ENCODE data around the gene POLN.
"Not testable (repeated sequence)": the region's sequence is repeated elsewhere in the genome, so short reads cannot be mapped to it uniquely, and the experiment has no call there.

The POLN gene

DNA sequence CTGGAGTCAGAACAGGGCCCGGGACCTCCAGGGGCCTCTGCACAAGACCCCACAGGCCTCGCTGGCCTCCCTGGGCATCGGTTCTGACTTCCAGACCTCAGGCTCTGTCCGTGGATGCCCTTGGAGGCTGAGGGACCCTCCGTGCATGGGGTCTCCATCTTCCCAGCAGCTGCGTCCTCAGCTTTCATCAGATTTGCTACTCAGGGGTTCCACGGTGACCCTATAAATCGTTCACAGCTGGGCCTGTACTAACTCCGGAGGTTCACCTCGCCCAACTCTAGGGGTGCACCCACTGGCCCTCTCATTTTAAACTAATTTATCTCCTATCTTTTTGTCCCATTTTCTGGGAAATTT lies 33.1 kb upstream of the POLN start:
- DNase-seq: not testable (repeated sequence)

DNA sequence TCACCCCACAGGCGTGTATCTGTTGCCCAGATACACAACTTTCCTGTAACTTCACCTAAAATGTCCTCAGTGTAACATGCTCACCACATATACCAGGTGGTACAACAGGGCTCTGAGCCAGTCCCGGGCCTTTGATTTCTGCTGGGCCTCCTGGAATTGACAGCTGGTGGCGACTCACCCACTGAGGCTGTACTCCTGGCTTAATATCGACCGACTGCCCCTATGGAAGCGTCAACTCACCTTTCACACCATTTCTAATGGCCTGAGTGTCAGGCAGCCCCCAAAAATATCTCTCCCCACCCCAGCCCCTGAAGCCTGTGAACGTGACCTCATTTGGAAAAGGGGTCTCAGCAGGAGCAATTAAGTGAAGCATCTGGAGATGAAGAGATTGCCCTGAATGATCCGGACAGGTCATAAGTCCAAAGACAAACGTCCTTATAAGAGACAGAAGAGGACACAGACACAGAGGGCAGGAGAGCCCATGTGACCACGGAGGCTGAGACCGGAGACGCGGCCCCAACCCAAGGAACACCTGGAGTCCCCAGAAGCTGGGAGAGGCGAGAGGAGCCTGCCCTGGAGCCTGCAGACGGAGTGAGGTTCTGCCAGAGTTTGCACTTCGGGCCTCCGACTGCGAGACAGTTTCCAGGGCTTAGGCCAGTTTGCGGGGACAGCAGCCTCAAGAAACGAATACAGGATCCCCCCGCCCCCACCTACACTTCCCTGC lies 32.6 kb upstream of the POLN start:
- DNase-seq: no peak

DNA sequence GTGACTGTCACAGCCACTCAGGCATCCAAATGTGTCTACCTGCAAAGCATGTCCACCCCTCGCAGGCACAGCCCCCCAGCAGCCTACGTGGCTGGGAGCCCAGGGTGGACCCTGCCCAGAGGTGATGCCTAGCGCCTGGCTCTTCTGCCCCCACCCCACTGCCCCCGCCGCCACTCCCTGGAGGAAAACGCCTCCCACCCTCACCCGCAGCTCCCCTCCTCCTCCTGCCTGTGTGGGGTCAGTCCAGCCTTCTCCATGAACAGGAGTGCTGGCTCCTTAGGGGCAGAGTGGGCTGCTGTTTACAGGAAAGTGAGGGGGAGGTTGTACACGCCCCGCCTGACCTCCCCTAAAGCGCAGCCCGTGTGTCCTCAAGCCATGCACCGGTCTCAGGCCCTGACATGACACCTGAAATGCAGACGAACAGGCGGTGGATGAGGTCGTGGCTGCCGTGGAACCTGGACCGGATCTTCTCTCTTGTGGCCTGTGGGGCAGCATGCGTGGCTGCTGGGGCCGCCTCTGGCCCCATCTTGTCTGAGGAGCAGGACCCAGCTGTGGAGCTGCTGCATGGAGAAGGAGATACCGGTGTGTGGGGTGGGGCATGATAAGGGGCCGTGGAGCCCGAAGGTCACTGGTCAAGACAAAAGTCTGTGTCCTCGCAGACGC lies 31.9 kb upstream of the POLN start:
- DNase-seq: no peak

DNA sequence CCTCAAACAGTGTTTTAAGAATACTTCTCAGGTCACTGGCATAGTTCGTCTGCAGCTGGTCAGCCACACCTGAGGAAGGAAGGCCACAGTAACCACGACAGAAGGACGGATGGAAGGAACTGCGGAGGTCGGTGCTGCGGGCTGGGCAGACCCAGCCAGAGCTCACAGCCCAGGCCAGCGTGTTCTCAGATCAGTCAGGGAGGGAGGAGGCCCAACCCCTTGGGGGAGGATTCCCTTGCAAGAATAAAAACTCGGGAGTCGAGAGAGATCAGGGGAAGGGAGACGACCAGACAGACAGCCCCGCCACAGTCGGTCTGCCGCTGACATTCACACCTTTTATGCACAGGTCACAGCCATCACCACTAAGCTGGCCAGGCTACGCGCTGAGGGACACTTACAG lies 31.3 kb upstream of the POLN start:
- no peak for DNase-seq

DNA sequence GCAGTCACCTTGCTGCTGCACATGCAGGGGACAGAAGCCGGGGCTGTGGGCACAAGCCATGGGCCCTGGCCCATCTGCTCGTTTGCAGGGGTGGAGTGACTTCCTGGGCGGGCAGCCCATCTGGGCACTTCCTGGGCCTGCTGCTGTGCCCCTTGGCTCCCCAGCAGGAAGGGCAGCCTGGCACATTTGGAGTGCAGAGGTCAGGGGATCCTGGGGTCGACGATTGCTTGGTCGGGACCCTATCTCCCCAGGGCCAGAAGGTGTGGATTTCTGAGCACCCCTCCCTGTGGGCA lies 30.9 kb upstream of the POLN start:
- DNase-seq: no peak

DNA sequence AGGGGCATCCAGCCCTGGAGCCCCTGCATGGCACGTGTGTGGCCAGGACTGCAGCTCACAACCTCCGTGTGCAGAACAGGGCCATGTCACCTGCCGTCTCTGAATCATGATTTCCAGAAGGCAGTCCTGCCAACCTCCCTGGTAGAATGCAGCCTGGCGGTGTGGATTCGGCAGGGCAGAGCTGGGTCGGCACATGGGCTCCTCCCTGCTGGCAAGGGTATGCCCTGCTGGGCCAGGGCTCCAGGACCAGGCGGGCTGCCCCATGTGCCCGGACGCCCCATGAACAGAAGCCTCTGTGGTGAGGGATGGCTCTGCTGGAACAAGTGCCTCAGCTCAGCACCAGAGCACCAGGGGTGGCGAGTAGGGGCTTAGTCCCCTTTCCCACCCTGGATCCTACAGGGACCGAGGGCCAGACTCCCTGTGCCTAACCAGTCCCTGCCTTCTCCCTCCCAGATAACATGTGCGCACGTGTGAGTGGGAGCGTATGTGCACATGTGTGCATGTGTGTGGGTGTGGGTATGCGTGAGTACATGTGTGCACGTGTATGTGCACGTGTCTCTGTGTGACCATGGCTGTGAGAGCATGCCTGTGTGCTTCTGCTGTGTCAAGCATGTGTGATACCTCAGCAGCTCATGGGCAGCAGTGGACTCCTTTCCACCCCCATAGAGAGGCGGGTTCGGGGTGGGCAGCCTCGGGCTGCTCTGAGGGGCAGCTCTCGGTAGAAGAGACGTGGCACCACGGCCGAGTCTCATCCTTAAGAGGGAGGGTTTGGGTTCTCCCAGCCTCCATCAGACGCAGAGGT lies 30.3 kb upstream of the POLN start:
- no peak for DNase-seq

DNA sequence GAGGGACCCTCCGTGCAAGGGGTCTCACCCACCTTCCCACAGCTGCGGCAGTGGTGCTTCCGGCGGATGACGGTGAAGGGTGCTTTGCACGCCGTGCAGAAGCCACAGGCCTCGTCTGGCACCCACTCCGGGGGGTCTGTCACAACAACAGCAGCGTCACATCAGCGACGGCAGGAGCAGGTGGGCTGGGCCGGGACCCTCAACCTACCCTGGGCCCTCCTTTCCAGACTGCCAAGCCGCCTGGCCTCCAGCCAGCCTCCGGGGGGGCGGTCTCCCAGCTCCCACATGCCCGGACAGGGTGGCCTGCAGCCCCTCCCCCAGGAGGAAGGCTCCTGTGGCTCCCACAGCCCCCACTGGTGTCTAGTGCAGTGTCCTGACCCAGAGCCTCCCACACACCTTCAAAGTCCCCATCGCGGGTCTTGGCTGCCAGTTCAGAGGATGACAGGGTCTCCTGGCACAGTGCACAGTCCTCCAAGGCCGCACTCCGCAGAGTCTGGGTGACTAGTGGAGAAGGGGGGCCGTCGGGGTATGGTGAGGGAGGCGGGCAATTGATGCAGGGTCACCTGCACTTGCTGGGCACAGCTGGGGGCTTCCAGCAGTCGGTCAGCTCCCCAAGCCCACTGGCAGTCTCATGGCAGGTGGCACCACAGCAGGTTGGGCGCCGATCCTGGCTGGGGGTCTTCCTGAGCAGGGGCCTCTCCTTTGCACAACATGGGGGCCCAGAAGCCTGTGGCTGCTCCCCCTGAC lies 29.5 kb upstream of the POLN start:
- DNase-seq: no peak

DNA sequence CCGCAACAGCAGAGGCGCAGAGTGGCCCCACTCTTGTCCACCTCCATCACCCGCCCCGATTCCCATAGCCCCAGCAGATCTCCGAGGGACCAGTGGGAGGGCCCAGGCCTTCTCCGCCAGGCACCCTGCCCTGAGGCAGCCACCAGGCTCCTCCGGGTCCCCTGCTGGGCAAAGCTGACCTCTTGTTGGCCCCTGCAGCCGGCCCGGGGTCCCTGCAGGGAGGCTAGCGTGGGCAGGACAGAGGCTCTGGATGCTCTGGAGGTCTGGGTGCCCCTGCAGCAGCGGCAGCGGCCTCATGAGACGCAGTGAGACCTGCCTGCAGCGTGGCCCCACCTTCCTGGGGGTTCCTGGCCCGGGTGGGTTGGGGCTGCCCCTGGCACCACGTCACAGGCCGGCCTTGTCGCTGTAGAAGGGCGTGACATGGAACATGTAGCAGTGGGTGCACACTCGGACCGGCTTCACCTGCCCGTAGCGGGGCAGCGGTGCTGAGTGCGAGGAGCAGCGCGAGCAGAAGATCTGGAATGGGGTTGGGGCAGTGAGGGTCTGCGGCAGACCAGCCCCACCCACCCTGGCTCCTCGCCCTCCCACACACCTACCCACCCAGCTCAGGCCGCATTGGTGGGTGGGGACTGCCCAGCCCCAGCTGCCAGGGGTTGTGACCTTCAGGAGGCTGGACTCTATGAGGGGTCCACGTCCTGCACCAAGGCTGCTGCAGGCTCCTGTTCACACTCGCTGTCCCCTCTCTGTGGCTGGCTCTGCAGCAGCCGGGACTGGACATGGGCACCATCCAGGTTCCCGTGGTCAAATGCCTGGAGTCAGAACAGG lies 28.6 kb upstream of the POLN start:
- no peak for DNase-seq

DNA sequence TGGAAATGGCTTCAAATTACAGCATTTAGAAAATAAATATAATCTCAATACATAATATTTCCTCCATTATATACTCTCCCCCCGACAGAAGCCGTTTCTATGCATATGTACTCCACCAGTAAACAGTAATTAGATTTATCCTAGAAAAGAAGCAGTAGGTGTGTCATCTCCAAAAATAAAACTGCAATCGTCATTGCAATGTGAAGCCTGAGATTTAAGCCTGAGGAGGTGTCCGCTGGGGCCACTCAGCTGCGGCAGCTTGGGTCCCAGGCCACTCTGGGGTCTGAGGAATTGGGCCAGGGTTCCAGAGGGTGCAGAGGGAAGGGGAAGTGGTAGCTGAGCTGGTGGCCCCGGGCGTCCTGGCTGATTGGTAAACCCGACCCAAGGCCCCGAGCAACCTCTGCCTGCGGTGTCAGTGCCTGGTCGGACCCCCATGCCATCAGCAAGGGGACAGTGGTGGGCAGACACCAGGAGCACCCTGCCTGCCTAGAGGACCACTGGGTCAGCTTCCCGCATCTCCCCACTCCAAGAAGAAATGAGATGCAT lies 27.8 kb upstream of the POLN start:
- no peak for DNase-seq

DNA sequence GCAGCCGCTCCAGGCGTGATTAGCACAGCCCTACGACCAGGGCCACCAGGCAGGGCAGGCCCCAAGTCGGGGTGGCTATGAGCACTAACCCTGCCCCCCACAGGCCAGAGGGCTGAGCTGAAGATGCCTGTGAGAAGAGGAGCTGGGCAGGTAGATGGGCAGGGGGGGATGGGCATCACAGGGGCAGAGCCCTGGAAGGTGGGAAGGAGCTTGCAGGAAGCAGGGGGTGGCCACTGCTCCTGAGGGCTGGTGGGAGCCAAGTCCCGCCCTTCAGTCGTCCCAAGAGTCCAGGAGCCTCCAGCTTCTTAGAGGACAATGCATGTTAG lies 27.2 kb upstream of the POLN start:
- no peak for DNase-seq

DNA sequence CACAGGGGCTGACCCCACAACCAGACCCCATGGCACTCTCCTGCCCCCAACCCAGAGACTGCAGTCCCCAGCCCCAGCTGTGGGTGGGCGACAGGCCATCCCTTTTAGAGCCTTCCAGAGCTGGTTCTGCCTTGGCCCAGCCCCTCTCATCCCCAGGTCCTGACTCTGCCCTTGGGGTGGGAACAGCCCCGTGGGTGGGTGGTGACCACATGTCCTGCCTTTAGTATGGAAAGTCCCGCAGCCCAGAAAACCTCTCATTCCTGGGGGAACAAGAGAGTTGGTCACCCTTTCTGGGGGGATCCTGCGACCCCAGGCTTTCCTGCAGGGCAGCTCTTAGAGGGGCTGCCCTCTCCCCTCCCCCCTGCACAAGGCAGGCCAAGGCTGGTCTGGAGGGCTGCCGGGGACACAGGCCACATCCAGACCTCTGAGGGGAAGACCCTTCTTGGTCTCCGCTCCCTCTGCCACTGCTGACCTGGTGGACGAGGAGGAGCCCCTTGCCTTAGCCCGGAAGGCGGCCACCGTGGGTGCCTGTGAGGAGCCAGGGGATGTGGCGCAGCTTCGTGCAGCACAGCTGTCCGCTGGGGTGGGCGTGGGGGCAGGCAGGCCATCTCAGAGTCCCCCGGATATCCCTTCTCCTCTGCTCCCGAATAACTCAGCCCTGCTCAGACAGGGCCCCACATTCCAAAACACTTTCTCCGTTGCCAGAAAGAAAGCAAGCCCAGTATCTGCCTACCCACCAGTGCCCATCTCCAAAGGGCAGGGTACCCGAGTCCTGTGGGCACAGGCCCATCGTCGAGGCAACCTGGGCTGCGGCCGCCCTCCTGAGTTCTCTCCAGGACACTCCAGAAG lies 26.7 kb upstream of the POLN start:
- no peak for DNase-seq

DNA sequence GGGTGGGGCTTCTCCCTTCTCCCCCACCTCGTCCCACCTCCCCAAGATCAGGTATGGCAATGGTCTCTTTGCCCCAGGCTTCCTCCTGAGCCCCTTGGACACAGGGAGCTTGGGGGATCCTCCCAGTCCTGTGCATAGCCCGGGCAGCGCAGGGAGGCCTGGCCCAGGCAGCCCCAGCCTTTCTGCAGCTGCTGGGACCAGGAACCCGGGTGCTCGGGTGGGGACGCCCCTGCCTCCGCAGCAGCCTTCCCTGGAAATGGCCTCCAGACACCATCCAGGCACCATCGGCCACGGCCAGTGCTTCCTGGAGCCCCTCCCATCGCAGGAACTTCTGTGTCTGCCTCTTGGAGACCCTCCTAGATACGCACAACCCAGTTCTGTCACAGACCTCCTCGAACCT lies 25.9 kb upstream of the POLN start:
- no peak for DNase-seq

DNA sequence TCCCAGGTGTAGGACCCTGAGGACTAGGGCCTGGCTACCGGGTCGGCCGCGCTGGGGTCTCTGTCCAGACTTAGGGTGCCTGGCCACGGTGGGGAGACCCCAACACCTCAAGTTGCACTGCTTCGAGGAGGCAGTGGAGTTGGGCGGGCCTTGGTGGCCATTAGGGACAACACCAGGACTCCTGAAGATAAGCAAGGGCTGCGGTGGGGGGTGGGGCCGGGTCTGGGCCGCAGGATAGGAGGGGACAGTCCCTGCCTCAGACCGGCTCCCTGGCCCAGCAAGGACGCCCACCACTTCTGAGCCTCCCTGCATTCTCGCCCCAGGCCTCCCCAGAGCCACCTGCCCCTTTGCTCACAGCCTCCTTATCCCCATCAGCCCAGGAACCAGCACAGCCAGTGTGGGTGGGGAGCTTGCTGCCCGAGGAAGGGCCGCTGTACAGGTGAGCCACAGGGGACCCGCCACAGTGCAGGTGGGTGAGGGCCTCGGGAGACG lies 25.4 kb upstream of the POLN start:
- no peak for DNase-seq

DNA sequence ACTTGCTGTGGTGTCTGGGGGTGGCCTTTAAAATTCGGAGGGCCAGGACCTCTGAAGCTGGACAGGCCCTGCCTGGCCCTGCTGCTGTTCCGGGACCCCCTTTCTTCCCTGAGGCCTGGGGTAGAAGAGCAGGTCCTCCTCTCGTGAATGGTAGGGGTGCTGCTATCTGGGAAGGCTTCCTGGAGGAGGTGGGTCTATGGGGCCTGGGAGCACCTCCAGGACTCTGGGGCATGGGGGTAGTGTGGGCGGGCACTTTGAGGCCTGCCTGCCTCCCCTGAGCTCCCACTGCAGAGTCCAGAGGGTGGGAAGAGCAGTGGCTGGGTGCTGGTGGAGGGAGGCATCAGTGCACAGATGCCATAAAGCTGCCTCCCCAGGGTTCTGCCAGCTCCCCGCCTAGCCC lies 24.9 kb upstream of the POLN start:
- DNase-seq: no peak

DNA sequence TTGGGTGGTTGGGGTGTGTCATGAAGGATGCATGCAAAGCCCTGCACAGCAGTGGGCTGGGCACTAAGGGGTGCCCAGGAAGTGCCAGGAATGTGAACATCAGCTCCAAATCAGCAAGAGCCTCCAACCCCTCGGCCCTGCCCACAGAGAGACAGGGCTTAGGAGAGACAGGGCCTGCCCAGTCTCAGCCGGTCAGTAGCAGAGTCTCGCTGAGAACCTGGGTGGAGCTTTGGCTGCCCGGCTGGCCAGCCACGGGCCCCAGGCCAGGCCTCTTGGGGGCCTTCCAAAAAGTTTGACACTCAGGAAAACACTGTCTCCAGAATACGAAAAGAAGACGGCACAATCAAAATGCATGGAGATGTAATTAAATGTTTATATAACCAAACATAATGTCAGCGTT lies 24.3 kb upstream of the POLN start:
- DNase-seq: peak; percentile 8

DNA sequence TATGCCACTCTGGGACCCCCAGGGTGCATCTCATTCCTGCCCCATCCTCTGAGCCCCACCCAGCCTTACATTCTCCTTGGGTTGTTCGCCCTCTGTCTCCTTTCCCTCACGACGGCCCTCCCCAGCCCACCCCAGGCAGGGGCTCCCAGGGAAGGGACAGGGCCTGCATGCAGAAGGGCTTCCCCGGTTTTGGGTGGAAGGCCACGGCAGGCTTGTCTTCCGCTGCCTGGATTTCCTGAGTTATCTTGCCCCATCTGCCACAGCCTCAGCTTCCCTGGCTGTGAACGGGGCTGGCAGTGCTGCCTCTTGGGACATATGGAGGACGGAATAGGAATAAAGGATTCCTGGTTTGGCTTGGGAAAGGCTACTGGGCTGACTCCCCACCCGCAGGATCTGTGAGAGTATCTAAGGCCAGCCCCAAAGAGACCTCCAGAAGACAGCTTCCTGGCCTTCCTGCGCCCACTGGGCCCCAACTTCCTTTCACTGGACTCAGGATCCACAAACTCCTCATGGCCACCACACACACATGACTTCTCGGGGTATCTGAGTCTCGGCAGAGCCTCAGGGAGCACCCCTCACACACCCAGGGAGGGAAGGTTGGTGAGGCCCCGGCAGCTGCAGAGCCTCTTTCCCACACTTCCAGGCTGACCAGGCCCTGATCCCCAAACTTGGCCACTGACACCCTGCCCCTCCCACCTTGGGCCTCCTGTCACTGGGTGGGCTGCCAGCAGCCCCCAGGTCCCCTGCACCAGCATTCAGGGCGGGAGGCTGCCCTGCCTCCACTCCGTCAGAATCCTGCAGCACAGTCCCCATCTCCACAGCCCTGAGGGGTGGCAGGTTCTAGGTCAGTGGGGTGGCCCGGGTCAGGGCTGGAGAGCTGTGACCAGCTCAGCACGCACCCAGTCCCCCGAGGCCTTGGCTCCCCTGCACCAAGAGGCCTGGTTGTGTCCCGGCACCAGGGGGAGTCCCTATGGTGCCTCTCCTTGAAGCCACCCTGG lies 23.5 kb upstream of the POLN start:
- no peak for DNase-seq

DNA sequence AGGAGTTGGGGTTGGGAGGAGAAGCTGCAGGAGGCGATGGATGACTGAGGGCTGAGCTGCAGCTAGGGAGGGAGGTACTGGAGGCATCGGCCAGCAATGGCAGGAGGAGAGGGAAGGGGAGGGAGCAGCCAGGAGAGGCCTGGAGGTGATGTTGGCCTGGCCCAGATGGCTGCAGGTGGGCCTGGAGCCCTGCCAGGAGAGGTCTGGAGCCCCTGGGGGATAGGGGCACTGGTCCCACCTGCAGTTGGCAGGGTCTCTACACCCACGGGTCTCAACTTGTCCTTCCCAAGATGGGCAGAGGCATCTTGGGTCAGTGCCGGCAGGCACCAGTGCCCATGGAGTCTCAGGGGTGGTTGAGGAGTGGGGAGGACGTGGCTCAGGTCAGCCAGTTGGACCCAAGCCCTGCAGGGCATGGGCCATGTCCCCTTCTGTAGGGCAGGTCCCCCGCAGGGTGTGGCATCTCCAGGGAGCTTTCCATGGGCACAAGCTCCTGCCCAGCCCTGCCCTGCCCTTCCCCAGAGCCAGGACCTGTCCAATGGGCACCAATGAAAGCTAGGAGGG lies 22.6 kb upstream of the POLN start:
- no peak for DNase-seq

DNA sequence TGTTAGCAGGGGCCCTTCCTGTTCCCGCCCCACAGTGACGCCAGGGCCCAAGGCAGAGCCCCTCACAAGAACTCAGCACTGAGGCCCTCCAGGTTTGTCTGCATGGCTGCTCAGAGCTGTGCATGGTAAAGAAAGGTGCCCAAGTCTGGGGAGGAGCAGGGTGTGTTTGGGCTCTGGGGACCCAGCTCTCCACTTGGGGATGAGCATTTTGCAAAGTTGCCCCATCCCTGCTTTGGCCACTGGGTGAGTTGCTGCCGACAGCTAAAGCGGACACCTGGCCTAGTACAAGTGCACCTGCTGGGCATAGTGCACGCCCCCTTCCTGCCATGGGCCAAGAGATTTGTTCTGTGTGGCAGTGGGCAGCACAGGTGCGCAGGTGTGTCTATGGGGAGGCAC lies 22.0 kb upstream of the POLN start:
- DNase-seq: no peak

DNA sequence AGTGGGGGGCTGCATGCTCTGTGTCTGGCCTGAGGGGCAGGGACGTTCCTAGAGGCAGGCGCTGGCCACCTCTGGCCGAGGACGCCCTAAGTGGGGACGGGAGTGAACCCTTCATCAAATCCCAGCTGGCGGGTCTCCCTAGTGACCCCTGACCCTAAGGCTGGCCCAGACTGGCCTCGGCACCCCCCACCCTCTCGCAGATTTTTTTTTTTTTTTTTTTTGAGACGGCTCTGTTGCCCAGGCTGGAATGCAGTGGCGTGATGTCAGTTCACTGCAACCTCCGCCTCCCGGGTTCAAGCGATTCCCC lies 21.0 kb upstream of the POLN start:
- no peak for DNase-seq
